ENCODE measurements around the gene TWIST2. TPM values are rescaled to one million over a fixed set of nuclear protein-coding genes. Genes with fewer than 3 reads are reported as not detected.

Gene TWIST2
- total RNA-seq, 1 donor from 2014 or later: 6.8 TPM

GRCh38 chr2:238939521-238940403 is 91.9 kb downstream of the TWIST2 start:
- Histone ChIP-seq H3K36me3 (ENCODE audit: control insufficient read depth in 3 of 3, insufficient read depth in 3 of 3, low read length in 3 of 3) (no peaks in the 10 kb centered on the region), H3K4me1 (ENCODE audit: control insufficient read depth in 3 of 3, insufficient read depth in 3 of 3, low read length in 3 of 3) (peaks cover 0 to 8% (median 6%) of the 10 kb centered on the region in 3 donors), H3K9ac (ENCODE audit: low read depth in 1 of 3, low read length in 3 of 3) (no peak overlapping the region), H3K9me3 (ENCODE audit: control insufficient read depth in 3 of 3, low read length in 3 of 3) (peaks cover 0 to 5% (median 0%) of the 10 kb centered on the region in 3 donors), H3K4me3 (ENCODE audit: low read length in 3 of 3) (no peak overlapping the region), H3K27me3 (ENCODE audit: control insufficient read depth in 3 of 3, insufficient read depth in 3 of 3, low read length in 3 of 3) (peaks cover 7 to 26% (median 14%) of the 10 kb centered on the region in 3 donors), H3K27ac (ENCODE audit: low read depth, low read length) (no peak overlapping the region)

- H3K9me3 ChIP-seq (ENCODE audit: control insufficient read depth in 3 of 3, low read length in 3 of 3): peaks cover 0 to 5% (median 0%) of the 10 kb centered on the region in 3 donors
- no peak overlapping the region for H3K27ac ChIP-seq (ENCODE audit: low read depth, low read length)
- H3K9ac ChIP-seq (ENCODE audit: low read depth in 1 of 3, low read length in 3 of 3): no peak overlapping the region
- H3K4me3 ChIP-seq (ENCODE audit: low read length in 3 of 3): no peak overlapping the region
- H3K4me1 ChIP-seq (ENCODE audit: control insufficient read depth in 3 of 3, insufficient read depth in 3 of 3, low read length in 3 of 3): peaks cover 0 to 8% (median 6%) of the 10 kb centered on the region in 3 donors
- H3K27me3 ChIP-seq (ENCODE audit: control insufficient read depth in 3 of 3, insufficient read depth in 3 of 3, low read length in 3 of 3): peaks cover 7 to 26% (median 14%) of the 10 kb centered on the region in 3 donors
- no peaks in the 10 kb centered on the region for H3K36me3 ChIP-seq (ENCODE audit: control insufficient read depth in 3 of 3, insufficient read depth in 3 of 3, low read length in 3 of 3)
Measured at GRCh38 chr2:238940806-238941205, 92.9 kb downstream of the TWIST2 start.

GRCh38 chr2:238941262-238941792 is 93.4 kb downstream of the TWIST2 start:
- Histone ChIP-seq H3K36me3 (ENCODE audit: control insufficient read depth in 3 of 3, insufficient read depth in 3 of 3, low read length in 3 of 3) (no peaks in the 10 kb centered on the region), H3K4me3 (ENCODE audit: low read length in 3 of 3) (no peak overlapping the region), H3K9ac (ENCODE audit: low read depth in 1 of 3, low read length in 3 of 3) (no peak overlapping the region), H3K9me3 (ENCODE audit: control insufficient read depth in 3 of 3, low read length in 3 of 3) (peaks cover 0 to 5% (median 0%) of the 10 kb centered on the region in 3 donors), H3K27me3 (ENCODE audit: control insufficient read depth in 3 of 3, insufficient read depth in 3 of 3, low read length in 3 of 3) (peaks cover 7 to 26% (median 14%) of the 10 kb centered on the region in 3 donors), H3K4me1 (ENCODE audit: control insufficient read depth in 3 of 3, insufficient read depth in 3 of 3, low read length in 3 of 3) (peaks cover 0 to 8% (median 6%) of the 10 kb centered on the region in 3 donors), H3K27ac (ENCODE audit: low read depth, low read length) (no peak overlapping the region)

GRCh38 chr2:238942080-238942725 is 94.3 kb downstream of the TWIST2 start:
- Histone ChIP-seq H3K27ac (ENCODE audit: low read depth, low read length) (no peak overlapping the region), H3K9ac (ENCODE audit: low read depth in 1 of 3, low read length in 3 of 3) (no peak overlapping the region), H3K9me3 (ENCODE audit: control insufficient read depth in 3 of 3, low read length in 3 of 3) (peaks cover 0 to 5% (median 0%) of the 10 kb centered on the region in 3 donors), H3K36me3 (ENCODE audit: control insufficient read depth in 3 of 3, insufficient read depth in 3 of 3, low read length in 3 of 3) (no peaks in the 10 kb centered on the region), H3K4me1 (ENCODE audit: control insufficient read depth in 3 of 3, insufficient read depth in 3 of 3, low read length in 3 of 3) (peaks cover 0 to 8% (median 6%) of the 10 kb centered on the region in 3 donors), H3K27me3 (ENCODE audit: control insufficient read depth in 3 of 3, insufficient read depth in 3 of 3, low read length in 3 of 3) (peaks cover 7 to 21% (median 14%) of the 10 kb centered on the region in 3 donors), H3K4me3 (ENCODE audit: low read length in 3 of 3) (no peak overlapping the region)

- H3K27ac ChIP-seq (ENCODE audit: low read depth, low read length): no peak overlapping the region
- H3K36me3 ChIP-seq (ENCODE audit: control insufficient read depth in 3 of 3, insufficient read depth in 3 of 3, low read length in 3 of 3): no peaks in the 10 kb centered on the region
- peaks cover 0 to 8% (median 4%) of the 10 kb centered on the region in 3 donors for H3K4me1 ChIP-seq (ENCODE audit: control insufficient read depth in 3 of 3, insufficient read depth in 3 of 3, low read length in 3 of 3)
- H3K9me3 ChIP-seq (ENCODE audit: control insufficient read depth in 3 of 3, low read length in 3 of 3): peaks cover 0 to 5% (median 0%) of the 10 kb centered on the region in 3 donors
- peaks cover 7 to 21% (median 14%) of the 10 kb centered on the region in 3 donors for H3K27me3 ChIP-seq (ENCODE audit: control insufficient read depth in 3 of 3, insufficient read depth in 3 of 3, low read length in 3 of 3)
- H3K9ac ChIP-seq (ENCODE audit: low read depth in 1 of 3, low read length in 3 of 3): no peak overlapping the region
- no peak overlapping the region for H3K4me3 ChIP-seq (ENCODE audit: low read length in 3 of 3)
Measured at GRCh38 chr2:238942726-238943300, 94.9 kb downstream of the TWIST2 start.

- peaks cover 7 to 20% (median 17%) of the 10 kb centered on the region in 3 donors for H3K27me3 ChIP-seq (ENCODE audit: control insufficient read depth in 3 of 3, insufficient read depth in 3 of 3, low read length in 3 of 3)
- no peaks in the 10 kb centered on the region for H3K36me3 ChIP-seq (ENCODE audit: control insufficient read depth in 3 of 3, insufficient read depth in 3 of 3, low read length in 3 of 3)
- H3K9ac ChIP-seq (ENCODE audit: low read depth in 1 of 3, low read length in 3 of 3): no peak overlapping the region
- H3K4me3 ChIP-seq (ENCODE audit: low read length in 3 of 3): no peak overlapping the region
- H3K9me3 ChIP-seq (ENCODE audit: control insufficient read depth in 3 of 3, low read length in 3 of 3): peaks cover 0 to 5% (median 0%) of the 10 kb centered on the region in 3 donors
- peaks cover 0 to 4% (median 1%) of the 10 kb centered on the region in 3 donors for H3K4me1 ChIP-seq (ENCODE audit: control insufficient read depth in 3 of 3, insufficient read depth in 3 of 3, low read length in 3 of 3)
- no peak overlapping the region for H3K27ac ChIP-seq (ENCODE audit: low read depth, low read length)
Measured at GRCh38 chr2:238943338-238944067, 95.6 kb downstream of the TWIST2 start.

- Histone ChIP-seq H3K4me3 (ENCODE audit: low read length in 3 of 3) (no peak overlapping the region), H3K36me3 (ENCODE audit: control insufficient read depth in 3 of 3, insufficient read depth in 3 of 3, low read length in 3 of 3) (no peaks in the 10 kb centered on the region), H3K9ac (ENCODE audit: low read depth in 1 of 3, low read length in 3 of 3) (no peak overlapping the region), H3K27me3 (ENCODE audit: control insufficient read depth in 3 of 3, insufficient read depth in 3 of 3, low read length in 3 of 3) (peaks cover 0 to 18% (median 5%) of the 10 kb centered on the region in 3 donors), H3K9me3 (ENCODE audit: control insufficient read depth in 3 of 3, low read length in 3 of 3) (no peaks in the 10 kb centered on the region), H3K4me1 (ENCODE audit: control insufficient read depth in 3 of 3, insufficient read depth in 3 of 3, low read length in 3 of 3) (no peaks in the 10 kb centered on the region), H3K27ac (ENCODE audit: low read depth, low read length) (no peak overlapping the region)
Measured at GRCh38 chr2:238945433-238946150, 97.7 kb downstream of the TWIST2 start.

- H3K27me3 ChIP-seq (ENCODE audit: control insufficient read depth in 3 of 3, insufficient read depth in 3 of 3, low read length in 3 of 3): peaks cover 0 to 18% (median 3%) of the 10 kb centered on the region in 3 donors
- no peaks in the 10 kb centered on the region for H3K4me1 ChIP-seq (ENCODE audit: control insufficient read depth in 3 of 3, insufficient read depth in 3 of 3, low read length in 3 of 3)
- no peak overlapping the region for H3K27ac ChIP-seq (ENCODE audit: low read depth, low read length)
- no peaks in the 10 kb centered on the region for H3K36me3 ChIP-seq (ENCODE audit: control insufficient read depth in 3 of 3, insufficient read depth in 3 of 3, low read length in 3 of 3)
- no peak overlapping the region for H3K9ac ChIP-seq (ENCODE audit: low read depth in 1 of 3, low read length in 3 of 3)
- H3K9me3 ChIP-seq (ENCODE audit: control insufficient read depth in 3 of 3, low read length in 3 of 3): no peaks in the 10 kb centered on the region
- no peak overlapping the region for H3K4me3 ChIP-seq (ENCODE audit: low read length in 3 of 3)
Measured at GRCh38 chr2:238946318-238947242, 98.7 kb downstream of the TWIST2 start.
